Activated B cell treated with CpG ODN at 0.5 μM for 24 hours (primary cell): ENCODE measurements around the gene TFF2. TPM values are rescaled to one million over a fixed set of nuclear protein-coding genes. Genes with fewer than 3 reads are reported as not detected.

Source experiments
- ATAC-seq: fragments of 200-7000 bp; cut with Tn5 transposase; one replicate; pipeline ENCODE4 v1.10.0; 2021; ENCODE audit warnings: low read depth, mild to moderate bottlenecking, moderate library complexity
- CTCF ChIA-PET: fragments of 350-600 bp; sonication (Branson Sonifier 250); formaldehyde crosslinking; loops from one replicate; lab custom pipeline; 2021; ENCODE audit warnings: antibody characterized with exemption; lab: Charles Lee
- POLR2A ChIA-PET: fragments of 350-600 bp; sonication (Branson Sonifier 250); formaldehyde crosslinking; loops from one replicate; lab custom pipeline; 2021; ENCODE audit warnings: antibody characterized with exemption; lab: Charles Lee
- DNase-seq: peaks from one replicate; pipeline ENCODE4 v3.0.0; 2022
- H3K27ac Mint-ChIP-seq: one replicate; pipeline ENCODE4 v1.8.0; 2020; ENCODE audit warnings: mixed read lengths
- H3K27me3 Mint-ChIP-seq: one replicate; pipeline ENCODE4 v1.8.0; 2021; ENCODE audit warnings: mixed read lengths
- H3K36me3 Mint-ChIP-seq: one replicate; pipeline ENCODE4 v1.8.0; 2021; ENCODE audit warnings: low read depth, mixed read lengths
- H3K4me1 Mint-ChIP-seq: one replicate; pipeline ENCODE4 v1.8.0; 2021; ENCODE audit warnings: mixed read lengths
- H3K4me3 Mint-ChIP-seq: one replicate; pipeline ENCODE4 v1.8.0; 2020; ENCODE audit warnings: mild to moderate bottlenecking, mixed read lengths
- H3K9me3 Mint-ChIP-seq: one replicate; pipeline ENCODE4 v1.8.0; 2020; ENCODE audit warnings: mixed read lengths
- CTCF ChIP-seq: fragments of 200-600 bp; IDR thresholded peaks from one replicate; pipeline ENCODE4 v1.8.0; 2022; ENCODE audit warnings: antibody characterized with exemption, mild to moderate bottlenecking
- intact Hi-C: fragments of 100-400 bp; cut with micrococcal nuclease; formaldehyde crosslinking; loops from one replicate; pipeline ENCODE4 v1.15.1; 2024
- total RNA-seq: library from RNA; stranded (reverse); gene quantifications from 2 replicates; pipeline ENCODE4 v1.2.3, GENCODE V29; 2022

Gene TFF2
- total RNA-seq, 1 donor from 2014 or later, result not detected

DNA sequence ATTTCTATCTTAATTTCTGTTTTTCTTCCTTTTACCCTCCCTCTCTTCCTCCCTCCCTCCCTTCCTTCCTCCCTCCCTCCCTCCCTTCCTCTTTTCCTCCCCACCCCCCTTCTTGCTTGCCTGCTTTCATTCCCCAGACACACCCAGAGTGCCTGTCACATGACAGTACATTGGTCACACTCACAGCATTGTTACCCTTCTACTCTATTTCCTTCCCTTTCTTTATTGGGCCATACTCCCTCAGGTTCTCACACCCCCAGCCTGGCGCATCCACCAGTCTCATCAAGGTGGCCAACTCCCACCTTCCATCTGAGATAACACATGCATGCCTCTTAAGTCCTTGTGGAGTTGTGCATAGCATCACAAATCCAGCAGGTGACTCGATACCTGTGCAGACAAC, 34.2 kb upstream of the TFF2 start:
- DNase-seq (no peak), ATAC-seq (no peak)
- ChIA-PET CTCF (no interaction called here), POLR2A (no interaction called here)
- H3K27ac Mint-ChIP-seq, result no peak overlapping the region
- TF ChIP-seq CTCF, result no peak
- H3K4me1 Mint-ChIP-seq, result peaks cover 40% of the 10 kb centered on the region
- H3K9me3 Mint-ChIP-seq, result peaks cover 12% of the 10 kb centered on the region
- peaks cover 2% of the 10 kb centered on the region for H3K36me3 Mint-ChIP-seq
- intact Hi-C loops, result no loop called here
- peak overlapping the region; percentile 25 for H3K4me3 Mint-ChIP-seq
- peaks cover 5% of the 10 kb centered on the region for H3K27me3 Mint-ChIP-seq

GRCh38 chr21:42384156-42384945, 33.6 kb upstream of the TFF2 start:
- Mint-ChIP-seq H3K27ac (no peak overlapping the region), H3K4me1 (peaks cover 40% of the 10 kb centered on the region), H3K4me3 (no peak overlapping the region), H3K36me3 (peaks cover 2% of the 10 kb centered on the region), H3K27me3 (peaks cover 3% of the 10 kb centered on the region), H3K9me3 (peaks cover 12% of the 10 kb centered on the region)
- ChIA-PET CTCF (no interaction called here), POLR2A (interaction anchor here (0.7 kb wide), 1 partner anchor 27 kb away, joined by 4 read pairs; no protein-coding TSS in a partner anchor)
- DNase-seq (no peak), ATAC-seq (no peak)
- intact Hi-C loops, result no loop called here
- no peak for TF ChIP-seq CTCF

- CTCF ChIA-PET, result no interaction called here
- peaks cover 2% of the 10 kb centered on the region for H3K36me3 Mint-ChIP-seq
- POLR2A ChIA-PET, result no interaction called here
- peaks cover 12% of the 10 kb centered on the region for H3K9me3 Mint-ChIP-seq
- no peak for ATAC-seq
- peaks cover 40% of the 10 kb centered on the region for H3K4me1 Mint-ChIP-seq
- DNase-seq, result no peak
- H3K27ac Mint-ChIP-seq, result no peak overlapping the region
- H3K4me3 Mint-ChIP-seq, result no peak overlapping the region
- TF ChIP-seq CTCF, result no peak
- no peaks in the 10 kb centered on the region for H3K27me3 Mint-ChIP-seq
- intact Hi-C loops, result no loop called here
These were observed 32.5 kb upstream of the TFF2 start for GRCh38 chr21:42383331-42383730.

GRCh38 chr21:42382915-42383314, 32.1 kb upstream of the TFF2 start:
- H3K36me3 Mint-ChIP-seq, result peaks cover 2% of the 10 kb centered on the region
- peaks cover 12% of the 10 kb centered on the region for H3K9me3 Mint-ChIP-seq
- peaks cover 40% of the 10 kb centered on the region for H3K4me1 Mint-ChIP-seq
- ChIA-PET POLR2A (no interaction called here), CTCF (no interaction called here)
- DNase-seq (no peak), ATAC-seq (no peak)
- intact Hi-C loops, result no loop called here
- TF ChIP-seq CTCF, result no peak
- no peak overlapping the region for H3K27ac Mint-ChIP-seq
- H3K27me3 Mint-ChIP-seq, result no peaks in the 10 kb centered on the region
- no peak overlapping the region for H3K4me3 Mint-ChIP-seq

DNA sequence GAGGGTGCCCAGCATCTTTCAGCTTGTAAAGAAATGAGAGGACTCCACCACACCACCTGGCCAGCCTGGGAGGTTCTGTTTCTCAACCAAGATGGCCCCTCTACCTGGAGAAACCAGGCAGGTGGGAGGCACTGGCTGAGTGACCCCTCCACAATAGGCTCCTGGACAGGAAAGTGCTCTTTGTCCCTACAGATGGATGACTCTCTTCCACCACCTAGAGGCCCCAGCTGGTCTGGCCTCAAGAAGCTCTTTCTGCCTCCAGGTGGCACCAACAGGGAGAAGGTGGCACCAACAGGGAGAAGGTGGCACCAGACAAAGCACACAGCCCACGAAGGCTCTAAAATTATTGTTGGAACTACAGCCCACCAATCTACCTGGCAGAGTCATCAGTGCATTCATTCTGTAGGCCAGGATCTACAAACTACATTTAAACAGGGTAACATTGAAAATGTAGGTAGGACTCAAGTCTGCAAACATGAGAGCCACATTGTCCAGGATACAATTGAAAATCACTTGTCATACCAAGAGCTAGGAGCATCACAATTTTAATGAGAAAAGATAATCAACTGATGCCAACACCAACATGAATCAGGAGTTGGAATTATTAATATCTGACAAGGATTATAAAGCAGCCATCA, 30.7 kb upstream of the TFF2 start:
- peaks cover 12% of the 10 kb centered on the region for H3K9me3 Mint-ChIP-seq
- intact Hi-C loops, result no loop called here
- DNase-seq, result no peak
- ChIA-PET CTCF (no interaction called here), POLR2A (no interaction called here)
- no peak overlapping the region for H3K27ac Mint-ChIP-seq
- ATAC-seq, result no peak
- TF ChIP-seq CTCF, result no peak
- peaks cover 2% of the 10 kb centered on the region for H3K36me3 Mint-ChIP-seq
- peaks cover 6% of the 10 kb centered on the region for H3K27me3 Mint-ChIP-seq
- H3K4me1 Mint-ChIP-seq, result peaks cover 35% of the 10 kb centered on the region
- H3K4me3 Mint-ChIP-seq, result no peak overlapping the region
